T-cell (primary cell): ENCODE data around the gene CCDC112. TPM values are rescaled to one million over a fixed set of nuclear protein-coding genes. Genes with fewer than 3 reads are reported as not detected.
"Not testable (repeated sequence)": the region's sequence is repeated elsewhere in the genome, so short reads cannot be mapped to it uniquely, and the experiment has no call there.

Source experiments
- ATAC-seq, 4 experiments: fragments of 200-7000 bp in 3 of 4; fragments of 150-1000 bp in 1 of 4; cut with Tn5 transposase; replicated peaks in 1 of 4; 1 replicate in 3 of 4; 2 replicates in 1 of 4; pipeline ENCODE4 v1.10.0; 2021; ENCODE audit warnings: moderate library complexity in 3 of 4, mild to moderate bottlenecking in 2 of 4, moderate number of reproducible peaks in 1 of 4
- CTCF ChIA-PET, 2 donors: fragments of 300-600 bp; sonication (Branson Sonifier 250); formaldehyde crosslinking; loops; one replicate each; lab custom pipeline; 2022; ENCODE audit warnings: antibody characterized with exemption in 2 of 2; lab: Charles Lee
- POLR2A ChIA-PET, 2 donors: fragments of 300-600 bp; sonication (Branson Sonifier 250); formaldehyde crosslinking; loops; one replicate each; lab custom pipeline; 2022; ENCODE audit warnings: antibody characterized with exemption in 2 of 2; lab: Charles Lee
- DNase-seq, 35 experiments: peaks; one replicate each; pipeline versions ENCODE4 v3.0.0 to v3.0.0-alpha.2; 2013 to 2023
- H3K27ac ChIP-seq: one replicate; pipeline ENCODE4 v1.5.1; 2013; ENCODE audit warnings: low read length
- H3K27me3 ChIP-seq, 2 experiments: replicated peaks in 1 of 2; 1 replicate in 1 of 2; 2 replicates in 1 of 2; pipeline versions ENCODE4 v1.6.1 to v1.7.0; 2013; ENCODE audit warnings: low read length in 1 of 2, mixed read lengths in 1 of 2; ENCODE audit not compliant: control insufficient read depth in 2 of 2, insufficient read depth in 2 of 2; ENCODE audit errors: extremely low read depth in 1 of 2
- H3K36me3 ChIP-seq, 2 donors: 1 replicate in 1 of 2; 2 replicates in 1 of 2; pipeline versions ENCODE4 v1.6.1 to v1.7.0; 2013; ENCODE audit warnings: low read length in 1 of 2; ENCODE audit not compliant: control insufficient read depth in 2 of 2, insufficient read depth in 1 of 2; ENCODE audit errors: extremely low read depth in 1 of 2
- H3K4me1 ChIP-seq, 2 experiments: 1 replicate in 1 of 2; 2 replicates in 1 of 2; pipeline versions ENCODE4 v1.6.1 to v1.7.0; 2013; ENCODE audit warnings: low read length in 2 of 2, mixed read lengths in 1 of 2; ENCODE audit not compliant: insufficient read depth in 2 of 2, control insufficient read depth in 1 of 2; ENCODE audit errors: extremely low read depth in 1 of 2
- H3K4me3 ChIP-seq, 2 donors: 1 replicate in 1 of 2; 2 replicates in 1 of 2; pipeline versions ENCODE4 v1.5.1 to v1.7.0; 2013; ENCODE audit warnings: mild to moderate bottlenecking in 2 of 2, low read length in 1 of 2, moderate library complexity in 1 of 2; ENCODE audit not compliant: control insufficient read depth in 1 of 2; ENCODE audit errors: extremely low read depth in 1 of 2
- H3K9me3 ChIP-seq: 2 replicates; pipeline ENCODE4 v1.7.0; 2013
- H3K27ac Mint-ChIP-seq, 2 donors: one replicate each; pipeline ENCODE4 v1.8.0; 2020 to 2021; ENCODE audit warnings: mild to moderate bottlenecking in 2 of 2, mixed read lengths in 2 of 2
- H3K27me3 Mint-ChIP-seq, 2 donors: one replicate each; pipeline ENCODE4 v1.8.0; 2021 to 2022; ENCODE audit warnings: mixed read lengths in 2 of 2
- H3K36me3 Mint-ChIP-seq: one replicate; pipeline ENCODE4 v1.8.0; 2021; ENCODE audit warnings: mixed read lengths
- H3K4me1 Mint-ChIP-seq, 3 donors: one replicate each; pipeline ENCODE4 v1.8.0; 2020 to 2022; ENCODE audit warnings: mixed read lengths in 3 of 3, mild to moderate bottlenecking in 1 of 3
- H3K4me3 Mint-ChIP-seq, 3 donors: one replicate each; pipeline ENCODE4 v1.8.0; 2020 to 2022; ENCODE audit warnings: mild to moderate bottlenecking in 3 of 3, mixed read lengths in 3 of 3, moderate library complexity in 3 of 3
- H3K9me3 Mint-ChIP-seq, 3 donors: one replicate each; pipeline ENCODE4 v1.8.0; 2020 to 2022; ENCODE audit warnings: mixed read lengths in 3 of 3
- WGBS: methylation state at CpG from one replicate; pipeline ENCODE4 v1.1.5; 2013; ENCODE audit warnings: missing lambda C conversion rate; ENCODE audit not compliant: insufficient coverage; 5-methylcytosine and 5-hydroxymethylcytosine counted together
- total RNA-seq, 35 experiments: library from RNA in 6 of 35; stranded (reverse) in 6 of 35; fragments of 120-200 nt in 1 of 35; gene quantifications; one replicate each; pipeline versions ENCODE4 v1.2.1 to v1.2.4 and lab custom pipeline; 2013 to 2026

The CCDC112 gene
- total RNA-seq, 5 donors from 2014 or later (not counting 1 experiment from before 2014, with no cell fraction given), result 3.0 to 7.4 (median 4.8) TPM

DNA sequence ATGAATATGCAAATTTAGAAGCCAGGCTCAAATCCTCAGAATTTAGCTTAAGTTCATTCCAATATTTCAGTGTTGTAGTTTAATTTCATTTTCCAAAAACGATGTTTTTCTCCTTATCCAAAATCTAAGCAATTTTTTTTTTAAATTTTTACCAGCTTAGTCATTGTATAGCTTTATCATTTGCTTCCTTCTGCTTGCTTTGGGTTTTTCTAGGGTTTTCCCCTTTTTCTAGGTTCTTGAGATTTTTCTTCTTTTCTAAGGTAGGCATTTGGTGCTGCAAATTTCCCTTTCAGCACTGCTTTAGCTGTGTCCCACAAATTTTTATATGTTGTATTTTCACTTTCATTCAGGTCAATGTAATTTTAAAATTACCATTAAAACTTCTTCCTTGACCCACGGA is 34.4 kb upstream of the CCDC112 start:
- ChIA-PET CTCF (interaction anchor here in 1 of 2 donors (0.6 to 1.6 kb wide), 2 partner anchors 244 to 1735 kb away, joined by 7 read pairs; no protein-coding TSS in a partner anchor), POLR2A (interaction anchor here in 1 of 2 donors (0.6 kb wide), 1 partner anchor 33 kb away, joined by 3 read pairs; no protein-coding TSS in a partner anchor)
- H3K36me3 Mint-ChIP-seq, result no peaks in the 10 kb centered on the region
- H3K27ac Mint-ChIP-seq, result no peak overlapping the region
- Histone ChIP-seq H3K36me3 (no peaks in the 10 kb centered on the region), H3K4me3 (no peak overlapping the region), H3K27ac (no peak overlapping the region), H3K4me1 (no peaks in the 10 kb centered on the region), H3K9me3 (no peaks in the 10 kb centered on the region), H3K27me3 (peaks cover 0 to 2% of the 10 kb centered on the region in 2 experiments)
- H3K4me3 Mint-ChIP-seq, result no peak overlapping the region
- H3K9me3 Mint-ChIP-seq, result no peaks in the 10 kb centered on the region
- H3K4me1 Mint-ChIP-seq, result no peaks in the 10 kb centered on the region
- peaks cover 6 to 14% of the 10 kb centered on the region in 2 donors for H3K27me3 Mint-ChIP-seq
- WGBS, result no CpG with 5 or more reads among the region's 2 CpGs
- ATAC-seq (no peak), DNase-seq (no peak)

DNA sequence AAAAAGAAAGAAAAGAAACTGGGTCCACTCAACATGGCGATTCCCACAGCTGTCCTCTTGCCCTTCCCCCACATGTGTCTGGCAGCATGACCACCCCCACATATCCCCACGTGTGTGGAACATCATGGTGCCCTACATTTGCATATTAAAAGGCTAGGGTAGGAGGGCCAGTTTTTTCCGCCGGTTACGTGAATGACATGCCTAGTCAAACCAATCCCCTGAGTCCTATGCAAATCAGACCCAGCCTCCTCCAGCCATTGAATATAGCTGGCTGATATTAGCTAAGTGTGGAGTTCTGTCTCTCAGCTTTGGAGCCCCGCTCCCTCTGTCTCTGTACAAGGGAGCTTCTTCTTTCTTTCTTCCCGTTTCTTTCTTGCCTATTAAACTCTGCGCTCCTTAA is 33.0 kb upstream of the CCDC112 start:
- CTCF ChIA-PET, result interaction anchor here in 1 of 2 donors (0.7 kb wide), 1 partner anchor 245 kb away, joined by 3 read pairs; no protein-coding TSS in a partner anchor

DNA sequence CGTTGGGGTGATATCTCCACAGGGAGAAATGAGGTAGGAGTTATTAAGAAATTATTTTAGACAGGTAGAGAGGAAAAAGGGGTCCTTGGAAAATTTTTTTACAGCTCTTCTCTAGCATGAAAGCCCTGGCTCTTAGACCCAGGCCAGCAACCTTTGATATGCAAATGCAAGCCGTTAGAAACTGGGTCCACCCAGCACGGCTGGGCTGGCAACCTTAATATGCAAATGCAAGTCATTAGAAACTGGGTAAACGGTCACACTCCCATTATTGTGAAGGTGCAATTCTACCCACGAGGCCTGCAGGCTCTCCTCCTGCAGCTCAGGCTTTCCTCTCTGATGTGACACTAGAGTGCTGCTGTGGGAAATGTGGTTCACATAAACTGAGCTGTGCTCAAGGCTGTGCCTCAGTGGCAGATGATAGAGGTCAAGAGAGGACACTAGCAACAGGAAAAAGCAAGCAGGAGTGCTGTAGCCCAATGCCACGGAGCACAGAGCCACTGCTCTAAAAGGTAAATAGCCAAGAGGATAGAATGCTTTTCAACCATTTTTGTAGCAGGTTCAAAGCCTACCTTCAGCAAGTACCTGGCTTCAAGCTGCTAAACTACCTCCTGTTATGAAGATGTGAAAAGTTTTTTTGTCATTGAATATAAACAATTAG is 32.3 kb upstream of the CCDC112 start:
- H3K4me1 ChIP-seq, H3K4me3 Mint-ChIP-seq, H3K27ac ChIP-seq, POLR2A ChIA-PET, CTCF ChIA-PET, H3K4me1 Mint-ChIP-seq, H3K27me3 ChIP-seq, H3K9me3 Mint-ChIP-seq, H3K4me3 ChIP-seq, DNase-seq, H3K9me3 ChIP-seq, H3K27ac Mint-ChIP-seq, H3K36me3 Mint-ChIP-seq, ATAC-seq, H3K36me3 ChIP-seq: not testable (repeated sequence)
- peaks cover 12 to 22% of the 10 kb centered on the region in 2 donors for H3K27me3 Mint-ChIP-seq
- 38% methylated on average over 2 of the region's 6 CpGs for WGBS

More for the DNA sequence above, 33.0 kb upstream of the CCDC112 start:
- no CpG with 5 or more reads among the region's 8 CpGs for WGBS
- Mint-ChIP-seq H3K4me1 (no peaks in the 10 kb centered on the region), H3K4me3 (no peak overlapping the region), H3K9me3 (no peaks in the 10 kb centered on the region), H3K36me3 (no peaks in the 10 kb centered on the region), H3K27ac (no peak overlapping the region), H3K27me3 (peaks cover 5 to 15% of the 10 kb centered on the region in 2 donors)
- no peak for ATAC-seq
- H3K27ac ChIP-seq, result no peak overlapping the region
- no peaks in the 10 kb centered on the region for H3K4me1 ChIP-seq
- H3K27me3 ChIP-seq, result peaks cover 0 to 2% of the 10 kb centered on the region in 2 experiments
- no peak for DNase-seq
- no peak overlapping the region for H3K4me3 ChIP-seq
- POLR2A ChIA-PET, result no interaction called here
- no peaks in the 10 kb centered on the region for H3K36me3 ChIP-seq
- H3K9me3 ChIP-seq, result no peaks in the 10 kb centered on the region

DNA sequence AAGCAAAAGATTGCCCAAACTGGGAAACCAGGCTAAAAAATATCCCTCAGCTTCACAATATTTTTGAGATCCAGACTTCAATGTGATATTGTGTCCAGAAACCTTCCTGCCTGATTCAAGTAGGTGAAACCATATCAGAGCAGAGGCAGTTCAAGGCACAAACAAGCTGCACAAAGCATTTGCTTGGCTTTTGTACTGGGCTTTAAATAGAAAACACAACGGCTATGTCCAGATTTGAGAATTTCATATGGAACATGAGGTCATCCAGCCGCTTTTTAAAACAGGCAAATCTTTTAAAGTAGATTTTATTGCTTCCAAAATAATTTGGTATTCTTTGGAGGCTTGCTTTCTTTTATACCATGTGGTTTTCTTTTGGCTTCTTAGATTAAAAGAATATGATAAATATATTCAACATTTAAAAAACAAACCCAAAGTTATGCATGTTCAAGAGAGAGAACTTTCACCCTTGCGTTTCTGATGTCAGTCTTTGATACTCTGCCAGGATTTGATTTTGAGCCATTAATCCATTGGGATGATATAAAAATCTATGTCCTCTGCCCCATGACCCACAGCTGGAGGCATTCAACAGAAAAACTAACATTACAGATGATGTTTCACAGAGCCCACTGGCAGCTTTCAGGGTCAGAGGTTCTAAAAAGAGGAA is 29.0 kb upstream of the CCDC112 start:
- no peaks in the 10 kb centered on the region for H3K9me3 ChIP-seq
- DNase-seq, result no peak
- no peaks in the 10 kb centered on the region for H3K4me1 ChIP-seq
- ChIA-PET CTCF (no interaction called here), POLR2A (interaction anchor here in 1 of 2 donors (1.1 kb wide), 1 partner anchor 16 kb away, joined by 3 read pairs; no protein-coding TSS in a partner anchor)
- H3K9me3 Mint-ChIP-seq, result no peaks in the 10 kb centered on the region
- no peaks in the 10 kb centered on the region for H3K36me3 ChIP-seq
- 83% methylated on average over 1 of the region's 3 CpGs for WGBS
- no peak overlapping the region for H3K4me3 Mint-ChIP-seq
- no peaks in the 10 kb centered on the region for H3K36me3 Mint-ChIP-seq
- H3K27me3 Mint-ChIP-seq, result peaks cover 19 to 29% of the 10 kb centered on the region in 2 donors
- no peak overlapping the region for H3K27ac ChIP-seq
- H3K27ac Mint-ChIP-seq, result no peak overlapping the region
- no peak for ATAC-seq
- H3K4me1 Mint-ChIP-seq, result no peaks in the 10 kb centered on the region
- H3K27me3 ChIP-seq, result peaks cover 0 to 2% of the 10 kb centered on the region in 2 experiments
- H3K4me3 ChIP-seq, result no peak overlapping the region

DNA sequence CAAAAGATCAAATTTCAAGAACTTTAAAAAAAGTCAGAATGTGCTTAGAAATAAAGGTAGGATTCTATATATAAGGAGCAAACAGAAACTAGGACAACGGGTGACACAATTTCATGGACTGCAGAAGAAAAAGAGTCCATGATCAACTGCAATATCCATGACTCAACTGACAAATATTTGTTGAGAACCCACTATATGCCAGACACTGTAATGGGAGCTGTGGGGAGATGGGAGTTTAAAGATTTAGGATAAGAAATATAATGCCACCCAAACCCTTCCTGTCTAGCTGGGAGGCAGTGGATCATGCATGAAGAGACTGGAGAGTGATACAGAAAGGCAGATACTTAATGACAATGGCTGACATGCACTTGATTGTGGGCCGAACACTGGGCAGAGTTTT is 27.6 kb upstream of the CCDC112 start:
- no peak for ATAC-seq
- Mint-ChIP-seq H3K27ac (no peak overlapping the region), H3K9me3 (no peaks in the 10 kb centered on the region), H3K4me1 (no peaks in the 10 kb centered on the region), H3K4me3 (no peak overlapping the region), H3K36me3 (no peaks in the 10 kb centered on the region), H3K27me3 (peaks cover 22 to 34% of the 10 kb centered on the region in 2 donors)
- Histone ChIP-seq H3K4me3 (no peak overlapping the region), H3K4me1 (no peaks in the 10 kb centered on the region), H3K36me3 (no peaks in the 10 kb centered on the region), H3K27me3 (peaks cover 0 to 2% of the 10 kb centered on the region in 2 experiments), H3K9me3 (no peaks in the 10 kb centered on the region), H3K27ac (no peak overlapping the region)
- no peak for DNase-seq
- POLR2A ChIA-PET, result no interaction called here
- CTCF ChIA-PET, result interaction anchor here in 1 of 2 donors (0.6 kb wide), 1 partner anchor 250 kb away, joined by 3 read pairs; no protein-coding TSS in a partner anchor
- no CpG with 5 or more reads among the region's 2 CpGs for WGBS

DNA sequence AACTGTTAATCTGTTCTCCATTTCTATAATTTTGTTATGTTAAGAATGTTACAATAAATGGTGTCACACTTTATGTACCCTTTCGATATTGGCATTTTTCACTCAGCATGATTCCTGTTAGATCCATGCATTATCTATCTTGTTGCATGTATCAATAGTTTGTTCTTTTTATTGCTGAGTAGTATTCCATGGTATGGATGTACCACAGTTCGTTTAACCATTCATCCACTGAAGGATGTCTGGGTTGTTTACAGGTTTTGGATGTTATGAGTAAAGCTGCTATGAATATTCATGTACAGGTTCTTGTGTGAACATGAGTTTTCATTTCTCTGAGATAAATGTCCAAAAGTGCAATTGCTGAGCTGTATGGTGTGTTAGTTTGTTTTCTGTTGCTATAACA is 26.3 kb upstream of the CCDC112 start:
- Histone ChIP-seq H3K4me1 (no peaks in the 10 kb centered on the region), H3K36me3 (no peaks in the 10 kb centered on the region), H3K4me3 (no peak overlapping the region), H3K27me3 (no peaks in the 10 kb centered on the region), H3K27ac (no peak overlapping the region), H3K9me3 (no peaks in the 10 kb centered on the region)
- CTCF ChIA-PET, result interaction anchor here in 1 of 2 donors (1.2 kb wide), 1 partner anchor 252 kb away, joined by 8 read pairs; no protein-coding TSS in a partner anchor
- POLR2A ChIA-PET, result no interaction called here
- H3K4me3 Mint-ChIP-seq, result no peak overlapping the region
- peaks cover 21 to 38% of the 10 kb centered on the region in 2 donors for H3K27me3 Mint-ChIP-seq
- no peak for ATAC-seq
- DNase-seq, result no peak
- WGBS, result no CpG with 5 or more reads among the region's 2 CpGs
- H3K4me1 Mint-ChIP-seq, result no peaks in the 10 kb centered on the region
- H3K9me3 Mint-ChIP-seq, result no peaks in the 10 kb centered on the region
- H3K27ac Mint-ChIP-seq, result no peak overlapping the region
- H3K36me3 Mint-ChIP-seq, result no peaks in the 10 kb centered on the region
